SH-SY5Y (cell line): ENCODE results near the gene LSAMP.

Source experiments
- GATA2 ChIP-seq: IDR thresholded peaks from 2 replicates; pipeline ENCODE4 v1.6.1; 2011; ENCODE audit warnings: mild to moderate bottlenecking, low read depth, low read length
- GATA3 ChIP-seq: IDR thresholded peaks from 2 replicates; pipeline ENCODE4 v1.6.1; 2011; ENCODE audit warnings: low read depth, mild to moderate bottlenecking, low read length, moderate library complexity

GRCh38 chr3:116140100-116140689 is 305.1 kb downstream of the LSAMP start:
- TF ChIP-seq GATA2 (no peak), GATA3 (no peak)
